SK-N-SH (cell line): Measurements from ENCODE around the gene ATIC.

Experiments
- EZH2phosphoT487 ChIP-seq: fragments of 200-600 bp; sonication (generic); IDR thresholded peaks from 2 replicates; pipeline ENCODE4 v1.6.1; 2017; ENCODE audit warnings: low read depth, mixed run types, mild to moderate bottlenecking, antibody characterized with exemption, moderate library complexity, borderline replicate concordance
- TF ChIP-seq, protein P1 (sequence below): fragments of 200-600 bp; sonication (generic); IDR thresholded peaks from 2 replicates; pipeline ENCODE4 v1.6.1; 2017; ENCODE audit warnings: antibody characterized with exemption, mild to moderate bottlenecking, moderate library complexity
- TF ChIP-seq, protein P2 (sequence below): IDR thresholded peaks from 2 replicates; pipeline ENCODE4 v1.4.0; 2012; ENCODE audit warnings: low read depth

DNA sequence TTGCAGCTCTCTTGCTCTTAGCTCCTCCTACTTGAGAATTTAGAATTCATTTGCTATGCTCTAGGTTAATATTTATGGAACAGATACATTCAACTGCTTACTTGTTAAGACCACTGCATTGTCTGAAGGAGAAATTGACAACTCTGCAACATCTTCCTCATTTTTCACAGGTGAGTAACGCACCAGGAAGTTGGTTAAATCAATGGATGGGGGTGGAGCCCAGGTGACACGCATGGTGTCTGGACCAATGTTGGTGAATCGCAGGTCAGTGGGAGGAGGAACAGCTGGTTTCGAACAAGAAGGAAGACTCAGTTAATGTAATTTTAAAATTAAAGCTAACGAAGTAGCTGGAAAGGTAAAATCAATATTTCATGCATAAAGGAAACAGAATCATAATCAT, 79.7 kb downstream of the ATIC start:
- TF ChIP-seq, protein P1, sequence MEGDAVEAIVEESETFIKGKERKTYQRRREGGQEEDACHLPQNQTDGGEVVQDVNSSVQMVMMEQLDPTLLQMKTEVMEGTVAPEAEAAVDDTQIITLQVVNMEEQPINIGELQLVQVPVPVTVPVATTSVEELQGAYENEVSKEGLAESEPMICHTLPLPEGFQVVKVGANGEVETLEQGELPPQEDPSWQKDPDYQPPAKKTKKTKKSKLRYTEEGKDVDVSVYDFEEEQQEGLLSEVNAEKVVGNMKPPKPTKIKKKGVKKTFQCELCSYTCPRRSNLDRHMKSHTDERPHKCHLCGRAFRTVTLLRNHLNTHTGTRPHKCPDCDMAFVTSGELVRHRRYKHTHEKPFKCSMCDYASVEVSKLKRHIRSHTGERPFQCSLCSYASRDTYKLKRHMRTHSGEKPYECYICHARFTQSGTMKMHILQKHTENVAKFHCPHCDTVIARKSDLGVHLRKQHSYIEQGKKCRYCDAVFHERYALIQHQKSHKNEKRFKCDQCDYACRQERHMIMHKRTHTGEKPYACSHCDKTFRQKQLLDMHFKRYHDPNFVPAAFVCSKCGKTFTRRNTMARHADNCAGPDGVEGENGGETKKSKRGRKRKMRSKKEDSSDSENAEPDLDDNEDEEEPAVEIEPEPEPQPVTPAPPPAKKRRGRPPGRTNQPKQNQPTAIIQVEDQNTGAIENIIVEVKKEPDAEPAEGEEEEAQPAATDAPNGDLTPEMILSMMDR = no peak
- no peak for TF ChIP-seq EZH2phosphoT487
- TF ChIP-seq, protein P2, sequence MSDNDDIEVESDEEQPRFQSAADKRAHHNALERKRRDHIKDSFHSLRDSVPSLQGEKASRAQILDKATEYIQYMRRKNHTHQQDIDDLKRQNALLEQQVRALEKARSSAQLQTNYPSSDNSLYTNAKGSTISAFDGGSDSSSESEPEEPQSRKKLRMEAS = no peak
